Hematopoietic multipotent progenitor cell treated with erythropoietin and hydrocortisone succinate and interleukin-3 and kit ligand, for 8 days (in vitro differentiated cells): ENCODE data around the gene MYB.
"Not testable (repeated sequence)": the region's sequence is repeated elsewhere in the genome, so short reads cannot be mapped to it uniquely, and the experiment has no call there.

Experiments
- DNase-seq: peaks from one replicate; pipeline ENCODE4 v3.0.0-alpha.2; 2015

Gene MYB

GRCh38 chr6:135180542-135181332, at the start of gene MYB:
Gene MYB (plus strand): TSS chr6:135181308. CDS start chr6:135181514, 206 bp downstream.
- DNase-seq: peak; percentile 91

- DNase-seq: no peak
Measured at GRCh38 chr6:135132776-135133175, 48.3 kb upstream of the MYB start.

DNA sequence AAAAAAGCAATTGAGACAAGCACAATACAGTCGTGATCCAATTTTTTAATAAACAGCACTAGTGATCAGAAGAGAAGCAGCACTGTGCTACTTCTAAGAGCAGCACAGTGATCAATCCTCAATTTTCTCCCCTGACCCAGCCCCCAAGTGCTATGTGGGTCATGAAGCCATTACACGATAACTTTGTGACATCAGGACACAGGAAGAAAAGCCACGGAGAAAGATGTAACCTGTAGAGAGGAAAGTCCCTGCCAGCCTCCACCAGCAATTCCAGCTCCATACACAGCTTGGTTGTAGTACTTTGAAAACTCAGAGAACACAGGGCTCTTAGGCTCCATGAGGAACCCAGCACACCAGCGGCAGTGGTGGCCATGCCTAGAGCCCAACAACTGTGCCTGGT, 45.3 kb upstream of the MYB start:
- peak; percentile 1 for DNase-seq

- peak; percentile 1 for DNase-seq
Measured at GRCh38 chr6:135137826-135138225, 43.3 kb upstream of the MYB start.

- DNase-seq: peak; percentile 0
Measured at GRCh38 chr6:135141182-135141581, 39.9 kb upstream of the MYB start.

DNA sequence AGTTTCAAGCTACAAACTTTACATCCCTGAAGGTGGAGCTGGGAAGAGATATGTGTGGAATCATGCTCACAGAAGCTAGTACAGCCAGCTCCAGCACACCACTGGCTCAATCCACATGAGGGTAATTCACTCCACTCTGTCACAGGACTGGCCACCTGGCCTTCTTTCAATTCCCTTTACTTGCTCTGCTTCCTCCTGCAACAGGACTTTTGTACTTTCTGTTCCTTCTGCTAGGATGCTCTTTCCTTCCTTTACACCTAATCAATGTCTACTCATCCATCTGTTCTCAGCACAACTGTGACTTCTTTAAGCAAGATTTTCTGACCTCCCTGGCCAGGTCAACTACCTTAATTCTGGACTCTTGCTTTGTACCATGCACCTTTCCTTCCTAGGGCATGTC, 39.4 kb upstream of the MYB start:
- DNase-seq: peak; percentile 1

GRCh38 chr6:135142232-135142631, 38.9 kb upstream of the MYB start:
- not testable (repeated sequence) for DNase-seq

- DNase-seq: peak; percentile 89
Measured at GRCh38 chr6:135144673-135145062, 36.4 kb upstream of the MYB start.

GRCh38 chr6:135145063-135145800, 35.9 kb upstream of the MYB start:
- peak; percentile 88 for DNase-seq

- DNase-seq: no peak
Measured at GRCh38 chr6:135146162-135146934, 34.8 kb upstream of the MYB start.

DNA sequence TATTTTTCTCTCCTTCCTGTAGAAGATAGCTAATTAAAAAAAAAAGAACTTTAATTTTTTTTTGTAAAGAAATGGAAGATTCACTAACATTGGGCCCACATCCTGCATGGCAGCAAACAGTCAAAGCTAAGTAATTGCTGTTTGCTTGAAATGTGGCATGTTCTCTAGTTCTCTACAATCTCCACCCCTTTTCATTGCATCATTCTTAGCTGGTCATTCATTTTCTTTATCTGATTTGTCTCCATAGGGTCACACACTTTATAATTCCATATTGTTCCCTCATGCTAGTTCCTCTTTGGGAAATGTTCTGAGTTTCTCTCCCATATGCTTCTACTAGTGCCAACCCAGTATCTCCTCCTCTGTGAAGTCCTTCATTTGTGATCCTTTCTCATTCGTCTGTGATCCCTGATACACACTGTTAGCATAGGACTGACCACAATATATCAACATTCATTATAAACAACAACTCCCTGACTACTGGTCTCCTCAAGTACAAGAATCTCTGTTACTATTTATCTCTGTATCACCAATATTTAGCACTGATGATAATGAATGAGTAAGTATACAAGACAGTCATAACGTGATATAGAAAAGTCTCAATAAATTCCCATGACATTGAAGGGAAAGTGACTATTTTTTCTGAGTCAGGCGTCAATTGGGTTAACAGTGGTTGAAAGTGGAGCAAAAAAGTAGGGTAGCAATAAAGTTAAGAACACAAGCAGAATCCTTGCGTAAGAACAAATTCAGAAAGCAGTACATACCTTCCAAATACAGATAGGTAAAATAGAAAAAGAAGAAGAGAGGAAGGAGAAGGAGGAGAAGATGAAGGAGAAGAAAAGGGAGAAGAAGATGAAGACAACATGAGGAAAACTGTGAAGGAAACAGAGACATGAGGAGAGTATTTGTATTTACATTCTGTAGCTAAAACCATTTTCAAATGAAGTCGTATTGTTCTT, 33.2 kb upstream of the MYB start:
- DNase-seq: peak; percentile 58

DNA sequence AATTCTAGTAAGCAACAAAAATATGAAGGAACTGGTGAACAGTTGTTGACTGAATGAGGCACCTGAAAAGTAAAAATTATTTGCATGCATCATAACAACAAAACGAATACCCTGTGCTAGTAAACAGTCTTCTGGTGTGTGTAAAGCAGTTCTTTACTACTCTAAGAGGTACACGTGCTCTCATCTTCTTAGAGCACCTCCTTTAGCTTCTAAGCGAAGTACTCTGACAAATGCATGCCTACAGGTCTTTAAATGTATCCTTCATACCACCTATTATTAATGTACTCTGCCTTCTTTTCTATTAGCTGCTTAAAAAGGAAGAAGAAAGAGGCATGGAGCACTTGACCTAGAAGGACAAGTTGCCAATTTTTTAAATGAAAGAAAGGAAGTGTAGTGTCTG, 32.2 kb upstream of the MYB start:
- DNase-seq: peak; percentile 25

- DNase-seq: peak; percentile 31
Measured at GRCh38 chr6:135149376-135149775, 31.7 kb upstream of the MYB start.

DNA sequence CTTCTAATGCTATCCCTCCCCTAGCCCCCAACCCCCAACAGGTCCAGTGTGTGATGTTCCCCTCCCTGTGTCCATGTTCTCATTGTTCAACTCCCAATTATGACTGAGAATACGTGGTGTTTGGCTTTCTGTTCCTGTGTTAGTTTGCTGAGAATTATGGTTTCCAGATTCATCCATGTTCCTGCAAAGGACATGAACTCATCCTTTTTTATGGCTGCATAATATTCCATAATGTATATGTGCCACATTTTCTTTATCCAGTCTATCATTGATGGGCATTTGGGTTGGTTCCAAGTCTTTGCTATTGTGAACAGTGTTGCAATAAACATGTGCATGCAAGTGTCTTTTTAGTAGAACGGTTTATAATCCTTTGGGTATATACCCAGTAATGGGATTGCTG, 30.6 kb upstream of the MYB start:
- DNase-seq: not testable (repeated sequence)

GRCh38 chr6:135154125-135154524, 27.0 kb upstream of the MYB start:
- not testable (repeated sequence) for DNase-seq

DNA sequence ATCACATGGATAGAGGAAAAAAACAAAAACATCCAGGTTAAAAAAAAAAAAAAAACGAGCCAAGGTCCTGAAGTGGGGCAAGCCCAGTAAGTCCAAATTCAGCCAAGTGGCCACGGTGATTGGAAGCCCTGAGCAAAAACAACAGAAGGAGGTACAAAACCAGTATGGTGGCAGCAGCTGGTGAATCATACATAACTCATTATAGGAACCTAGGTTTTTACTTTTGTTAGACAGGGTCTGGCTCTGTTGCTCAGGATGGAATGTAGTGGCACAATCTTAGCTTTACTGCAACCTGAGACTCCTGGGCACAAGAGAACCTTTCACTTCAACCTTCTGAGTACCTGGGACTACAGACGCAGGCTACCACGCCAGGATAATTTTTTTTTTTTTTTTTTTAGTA, 22.7 kb upstream of the MYB start:
- no peak for DNase-seq

DNA sequence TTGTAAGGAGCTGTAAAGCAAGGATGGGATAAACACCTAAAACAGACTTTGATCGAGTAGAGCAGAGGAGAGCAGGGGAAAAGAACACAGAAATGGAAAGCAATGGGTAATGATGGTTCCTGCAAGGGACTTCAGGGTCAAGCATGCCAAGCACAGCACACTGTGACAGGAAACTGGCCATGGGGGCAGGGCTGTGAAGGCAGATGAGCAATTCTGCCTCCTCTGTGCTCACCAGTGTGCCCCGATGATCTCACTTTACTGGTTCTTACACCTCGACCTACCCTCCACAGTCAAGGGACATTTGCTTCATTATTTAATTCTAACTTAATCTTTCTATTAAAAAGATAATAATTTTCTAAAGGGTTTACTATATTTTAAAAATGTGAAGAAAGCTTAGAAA, 21.6 kb upstream of the MYB start:
- no peak for DNase-seq

DNA sequence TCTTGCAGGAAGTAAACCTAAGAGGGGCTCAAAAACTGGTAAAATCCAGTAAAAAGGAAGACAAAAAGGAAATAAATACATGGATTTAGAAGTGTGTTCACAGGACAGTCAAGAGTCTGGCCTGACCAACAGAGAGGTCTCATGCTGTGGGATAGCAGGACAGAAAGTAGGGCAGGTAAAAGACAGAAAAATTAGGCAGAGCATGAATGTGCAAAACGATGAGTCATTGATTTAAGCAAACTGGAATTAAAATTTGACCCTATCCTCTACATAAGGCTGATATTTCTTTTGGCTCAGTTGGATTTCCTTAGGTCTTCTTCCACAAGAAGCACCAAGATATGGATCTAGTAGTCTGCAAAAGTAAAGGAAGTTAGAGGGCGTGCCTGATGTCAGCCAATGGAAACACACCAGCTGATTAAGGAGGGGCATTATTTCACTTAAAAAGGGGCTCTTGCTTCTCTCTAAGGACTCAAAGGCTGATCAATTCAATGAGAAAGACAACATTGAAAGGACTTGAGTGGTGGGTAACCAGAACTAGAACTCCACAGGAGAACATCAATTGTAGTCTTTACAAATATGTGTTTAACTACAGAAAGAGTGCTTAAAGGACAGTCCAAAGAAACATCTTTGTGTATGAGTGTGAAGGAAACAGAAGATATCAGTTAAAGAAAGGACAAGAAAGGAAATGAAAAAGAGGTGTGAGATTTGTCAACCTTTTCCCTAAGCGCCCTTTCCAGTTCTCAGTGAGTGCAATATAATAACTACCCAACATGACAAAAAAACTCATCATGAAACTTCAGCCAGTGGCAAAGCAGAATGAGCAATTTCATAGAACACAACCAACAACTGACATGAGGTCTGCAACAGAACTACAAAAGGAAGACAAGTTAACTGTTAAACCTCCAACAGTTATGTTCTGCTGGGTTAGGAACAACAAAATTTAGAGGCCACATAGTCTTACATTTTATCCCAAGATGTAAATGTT, 19.4 kb upstream of the MYB start:
- DNase-seq: no peak

GRCh38 chr6:135162678-135163439, 18.2 kb upstream of the MYB start:
- DNase-seq: peak; percentile 53

GRCh38 chr6:135163440-135163738, 17.7 kb upstream of the MYB start:
- no peak for DNase-seq
